ENCODE measurements around the gene INTS4.

DNA sequence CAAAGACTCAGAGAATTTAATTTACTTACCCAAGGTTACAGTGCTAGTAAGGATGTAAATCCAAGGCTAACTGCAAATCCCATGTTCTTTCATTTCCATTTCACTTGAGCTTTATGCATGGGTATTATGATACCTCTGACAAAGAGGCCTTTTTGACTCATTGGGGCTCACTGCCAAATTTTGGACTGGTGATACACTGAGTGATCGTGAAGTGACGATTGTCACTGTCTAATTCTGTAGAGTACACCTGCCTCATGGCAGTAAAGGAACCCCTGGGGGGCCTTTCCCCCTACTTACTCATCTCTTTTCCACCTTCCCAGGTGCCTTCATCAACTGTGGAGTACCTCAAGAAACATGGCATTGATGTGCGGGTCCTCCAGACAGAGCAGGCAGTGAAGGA, 122.6 kb downstream of the INTS4 start:
- TF ChIP-seq, protein P1, sequence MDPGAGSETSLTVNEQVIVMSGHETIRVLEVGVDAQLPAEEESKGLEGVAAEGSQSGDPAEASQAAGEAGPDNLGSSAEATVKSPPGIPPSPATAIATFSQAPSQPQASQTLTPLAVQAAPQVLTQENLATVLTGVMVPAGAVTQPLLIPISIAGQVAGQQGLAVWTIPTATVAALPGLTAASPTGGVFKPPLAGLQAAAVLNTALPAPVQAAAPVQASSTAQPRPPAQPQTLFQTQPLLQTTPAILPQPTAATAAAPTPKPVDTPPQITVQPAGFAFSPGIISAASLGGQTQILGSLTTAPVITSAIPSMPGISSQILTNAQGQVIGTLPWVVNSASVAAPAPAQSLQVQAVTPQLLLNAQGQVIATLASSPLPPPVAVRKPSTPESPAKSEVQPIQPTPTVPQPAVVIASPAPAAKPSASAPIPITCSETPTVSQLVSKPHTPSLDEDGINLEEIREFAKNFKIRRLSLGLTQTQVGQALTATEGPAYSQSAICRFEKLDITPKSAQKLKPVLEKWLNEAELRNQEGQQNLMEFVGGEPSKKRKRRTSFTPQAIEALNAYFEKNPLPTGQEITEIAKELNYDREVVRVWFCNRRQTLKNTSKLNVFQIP (CRISPR knock-in tag; IDR thresholded peaks at IDR 0.05; ENCODE audit: borderline replicate concordance, low read depth): no peak
- TF ChIP-seq GLIS3 (CRISPR knock-in tag; IDR thresholded peaks at IDR 0.05): no peak
- no peak for TF ChIP-seq ARNTL (CRISPR knock-in tag; IDR thresholded peaks at IDR 0.05; ENCODE audit: borderline replicate concordance, low read depth)
- TF ChIP-seq TCF4 (CRISPR knock-in tag; IDR thresholded peaks at IDR 0.05; ENCODE audit: borderline replicate concordance): no peak
- TF ChIP-seq ZFP30 (CRISPR knock-in tag; IDR thresholded peaks at IDR 0.05): no peak
- TF ChIP-seq, protein P2, sequence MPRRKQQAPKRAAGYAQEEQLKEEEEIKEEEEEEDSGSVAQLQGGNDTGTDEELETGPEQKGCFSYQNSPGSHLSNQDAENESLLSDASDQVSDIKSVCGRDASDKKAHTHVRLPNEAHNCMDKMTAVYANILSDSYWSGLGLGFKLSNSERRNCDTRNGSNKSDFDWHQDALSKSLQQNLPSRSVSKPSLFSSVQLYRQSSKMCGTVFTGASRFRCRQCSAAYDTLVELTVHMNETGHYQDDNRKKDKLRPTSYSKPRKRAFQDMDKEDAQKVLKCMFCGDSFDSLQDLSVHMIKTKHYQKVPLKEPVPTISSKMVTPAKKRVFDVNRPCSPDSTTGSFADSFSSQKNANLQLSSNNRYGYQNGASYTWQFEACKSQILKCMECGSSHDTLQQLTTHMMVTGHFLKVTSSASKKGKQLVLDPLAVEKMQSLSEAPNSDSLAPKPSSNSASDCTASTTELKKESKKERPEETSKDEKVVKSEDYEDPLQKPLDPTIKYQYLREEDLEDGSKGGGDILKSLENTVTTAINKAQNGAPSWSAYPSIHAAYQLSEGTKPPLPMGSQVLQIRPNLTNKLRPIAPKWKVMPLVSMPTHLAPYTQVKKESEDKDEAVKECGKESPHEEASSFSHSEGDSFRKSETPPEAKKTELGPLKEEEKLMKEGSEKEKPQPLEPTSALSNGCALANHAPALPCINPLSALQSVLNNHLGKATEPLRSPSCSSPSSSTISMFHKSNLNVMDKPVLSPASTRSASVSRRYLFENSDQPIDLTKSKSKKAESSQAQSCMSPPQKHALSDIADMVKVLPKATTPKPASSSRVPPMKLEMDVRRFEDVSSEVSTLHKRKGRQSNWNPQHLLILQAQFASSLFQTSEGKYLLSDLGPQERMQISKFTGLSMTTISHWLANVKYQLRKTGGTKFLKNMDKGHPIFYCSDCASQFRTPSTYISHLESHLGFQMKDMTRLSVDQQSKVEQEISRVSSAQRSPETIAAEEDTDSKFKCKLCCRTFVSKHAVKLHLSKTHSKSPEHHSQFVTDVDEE (CRISPR knock-in tag; IDR thresholded peaks at IDR 0.05): no peak
- TF ChIP-seq OSR1 (CRISPR knock-in tag; IDR thresholded peaks at IDR 0.05): no peak
- TF ChIP-seq ISL1 (CRISPR knock-in tag; IDR thresholded peaks at IDR 0.05): no peak
- TF ChIP-seq, protein P3, sequence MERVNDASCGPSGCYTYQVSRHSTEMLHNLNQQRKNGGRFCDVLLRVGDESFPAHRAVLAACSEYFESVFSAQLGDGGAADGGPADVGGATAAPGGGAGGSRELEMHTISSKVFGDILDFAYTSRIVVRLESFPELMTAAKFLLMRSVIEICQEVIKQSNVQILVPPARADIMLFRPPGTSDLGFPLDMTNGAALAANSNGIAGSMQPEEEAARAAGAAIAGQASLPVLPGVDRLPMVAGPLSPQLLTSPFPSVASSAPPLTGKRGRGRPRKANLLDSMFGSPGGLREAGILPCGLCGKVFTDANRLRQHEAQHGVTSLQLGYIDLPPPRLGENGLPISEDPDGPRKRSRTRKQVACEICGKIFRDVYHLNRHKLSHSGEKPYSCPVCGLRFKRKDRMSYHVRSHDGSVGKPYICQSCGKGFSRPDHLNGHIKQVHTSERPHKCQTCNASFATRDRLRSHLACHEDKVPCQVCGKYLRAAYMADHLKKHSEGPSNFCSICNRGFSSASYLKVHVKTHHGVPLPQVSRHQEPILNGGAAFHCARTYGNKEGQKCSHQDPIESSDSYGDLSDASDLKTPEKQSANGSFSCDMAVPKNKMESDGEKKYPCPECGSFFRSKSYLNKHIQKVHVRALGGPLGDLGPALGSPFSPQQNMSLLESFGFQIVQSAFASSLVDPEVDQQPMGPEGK (CRISPR knock-in tag; IDR thresholded peaks at IDR 0.05; ENCODE audit: borderline replicate concordance): no peak
- no peak for TF ChIP-seq ESRRG (CRISPR knock-in tag; IDR thresholded peaks at IDR 0.05)
- no peak for TF ChIP-seq RARB (CRISPR knock-in tag; IDR thresholded peaks at IDR 0.05)
- TF ChIP-seq CSDC2 (CRISPR knock-in tag; IDR thresholded peaks at IDR 0.05): no peak
- TF ChIP-seq, protein P4, sequence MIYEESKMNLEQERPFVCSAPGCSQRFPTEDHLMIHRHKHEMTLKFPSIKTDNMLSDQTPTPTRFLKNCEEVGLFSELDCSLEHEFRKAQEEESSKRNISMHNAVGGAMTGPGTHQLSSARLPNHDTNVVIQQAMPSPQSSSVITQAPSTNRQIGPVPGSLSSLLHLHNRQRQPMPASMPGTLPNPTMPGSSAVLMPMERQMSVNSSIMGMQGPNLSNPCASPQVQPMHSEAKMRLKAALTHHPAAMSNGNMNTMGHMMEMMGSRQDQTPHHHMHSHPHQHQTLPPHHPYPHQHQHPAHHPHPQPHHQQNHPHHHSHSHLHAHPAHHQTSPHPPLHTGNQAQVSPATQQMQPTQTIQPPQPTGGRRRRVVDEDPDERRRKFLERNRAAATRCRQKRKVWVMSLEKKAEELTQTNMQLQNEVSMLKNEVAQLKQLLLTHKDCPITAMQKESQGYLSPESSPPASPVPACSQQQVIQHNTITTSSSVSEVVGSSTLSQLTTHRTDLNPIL (CRISPR knock-in tag; IDR thresholded peaks at IDR 0.05; ENCODE audit: low read depth): no peak
